Neural progenitor cell (in vitro differentiated cells): ENCODE results near the gene GPR12. TPM values are rescaled to one million over a fixed set of nuclear protein-coding genes. Genes with fewer than 3 reads are reported as not detected.
A peak's percentile ranks its signal among the peaks of the same experiment; 100 is the strongest.

Experiments
- DNase-seq: peaks from one replicate; pipeline ENCODE4 v3.0.0-alpha.2; 2016; ENCODE audit warnings: low spot score
- H2AFZ ChIP-seq: fragments of 200-600 bp; sonication (generic); replicated peaks from 2 replicates; pipeline ENCODE4 v1.6.1; 2016; ENCODE audit warnings: antibody characterized with exemption
- H3F3A ChIP-seq: fragments of 200-600 bp; sonication (generic); 2 replicates; pipeline ENCODE4 v1.6.1; 2016; ENCODE audit warnings: antibody characterized with exemption, low read depth
- H3K27ac ChIP-seq: fragments of 200-600 bp; sonication (generic); 2 replicates; pipeline ENCODE4 v1.5.1; 2016; ENCODE audit warnings: mild to moderate bottlenecking
- H3K27me3 ChIP-seq: fragments of 200-600 bp; sonication (generic); 2 replicates; pipeline ENCODE4 v1.6.1; 2016; ENCODE audit warnings: mild to moderate bottlenecking, moderate library complexity
- H3K36me3 ChIP-seq: fragments of 200-600 bp; sonication (generic); 2 replicates; pipeline ENCODE4 v1.5.1; 2016
- H3K4me1 ChIP-seq: fragments of 200-600 bp; sonication (generic); 2 replicates; pipeline ENCODE4 v1.6.1; 2016; ENCODE audit warnings: mixed run types
- H3K4me2 ChIP-seq: fragments of 200-600 bp; sonication (generic); 2 replicates; pipeline ENCODE4 v1.6.1; 2016
- H3K4me3 ChIP-seq: fragments of 200-600 bp; sonication (generic); 2 replicates; pipeline ENCODE4 v1.5.1; 2016
- H3K79me2 ChIP-seq: fragments of 200-600 bp; sonication (generic); 2 replicates; pipeline ENCODE4 v1.6.1; 2016; ENCODE audit warnings: low read depth
- H3K9ac ChIP-seq: fragments of 200-600 bp; sonication (generic); 2 replicates; pipeline ENCODE4 v1.6.1; 2016
- H3K9me3 ChIP-seq: fragments of 200-600 bp; sonication (generic); 2 replicates; pipeline ENCODE4 v1.5.1; 2016; ENCODE audit warnings: low read depth
- H4K20me1 ChIP-seq: fragments of 200-600 bp; sonication (generic); 2 replicates; pipeline ENCODE4 v1.6.1; 2016; ENCODE audit warnings: low read depth
- H3K27ac Mint-ChIP-seq: 3 replicates; pipeline ENCODE4 v1.8.0; 2021; ENCODE audit warnings: mixed read lengths
- H3K27me3 Mint-ChIP-seq: 2 replicates; pipeline ENCODE4 v1.8.0; 2022; ENCODE audit warnings: low read depth, mild to moderate bottlenecking, inconsistent platforms, moderate library complexity, mixed read lengths; ENCODE audit not compliant: insufficient read depth
- H3K36me3 Mint-ChIP-seq: 3 replicates; pipeline ENCODE4 v1.8.0; 2021; ENCODE audit warnings: mixed read lengths
- H3K4me1 Mint-ChIP-seq: 3 replicates; pipeline ENCODE4 v1.8.0; 2021; ENCODE audit warnings: mixed read lengths
- H3K4me3 Mint-ChIP-seq: 3 replicates; pipeline ENCODE4 v1.8.0; 2021; ENCODE audit warnings: mild to moderate bottlenecking, moderate library complexity, mixed read lengths
- H3K9me3 Mint-ChIP-seq: 3 replicates; pipeline ENCODE4 v1.8.0; 2020; ENCODE audit warnings: mixed read lengths
- CTCF ChIP-seq: fragments of 200-600 bp; sonication (generic); IDR thresholded peaks from 2 replicates; pipeline ENCODE4 v1.5.1; 2017; ENCODE audit warnings: antibody characterized with exemption, mild to moderate bottlenecking
- EZH2 ChIP-seq: fragments of 200-600 bp; sonication (generic); IDR thresholded peaks from 2 replicates; pipeline ENCODE4 v1.6.1; 2017; ENCODE audit warnings: antibody characterized with exemption, mild to moderate bottlenecking, moderate library complexity
- EZH2phosphoT487 ChIP-seq: fragments of 200-600 bp; sonication (generic); IDR thresholded peaks from 2 replicates; pipeline ENCODE4 v1.6.1; 2017; ENCODE audit warnings: antibody characterized with exemption
- total RNA-seq: library from RNA; depleted of rRNA; stranded (reverse); fragments of >200 nt; gene quantifications from 2 replicates; pipeline ENCODE4 v1.2.3, GENCODE V29; 2015; ENCODE audit warnings: low replicate concordance

GPR12 gene
- total RNA-seq, 1 donor from 2014 or later, result not detected

GRCh38 chr13:26760832-26761582 lies 421 bp upstream of the GPR12 start:
- peak overlapping the region; percentile 79 for H3K4me2 ChIP-seq
- no peaks in the 10 kb centered on the region for H3K36me3 ChIP-seq

GRCh38 chr13:26759249-26759906 lies 1.2 kb downstream of the GPR12 start:
- Histone ChIP-seq H3K9me3 (no peaks in the 10 kb centered on the region), H3K36me3 (no peaks in the 10 kb centered on the region), H3F3A (no peaks in the 10 kb centered on the region), H3K4me1 (peaks cover 13% of the 10 kb centered on the region), H3K4me2 (peak overlapping the region; percentile 100), H4K20me1 (peaks cover 19% of the 10 kb centered on the region), H3K27me3 (peaks cover 90% of the 10 kb centered on the region), H3K4me3 (peak overlapping the region; percentile 67), H2AFZ (no peak overlapping the region), H3K79me2 (no peaks in the 10 kb centered on the region), H3K9ac (no peak overlapping the region), H3K27ac (no peak overlapping the region)
- Mint-ChIP-seq H3K36me3 (no peaks in the 10 kb centered on the region), H3K9me3 (peaks cover 10% of the 10 kb centered on the region), H3K27ac (no peak overlapping the region), H3K27me3 (peaks cover 55% of the 10 kb centered on the region), H3K4me1 (peaks cover 7% of the 10 kb centered on the region), H3K4me3 (peak overlapping the region; percentile 84)
- peak; percentile 31 for DNase-seq
- no peak for TF ChIP-seq EZH2
- TF ChIP-seq EZH2phosphoT487, result no peak
- no peak for TF ChIP-seq CTCF

More at GRCh38 chr13:26760832-26761582, 421 bp upstream of the GPR12 start:
- Mint-ChIP-seq H3K4me3 (peak overlapping the region; percentile 79), H3K27ac (no peak overlapping the region), H3K36me3 (no peaks in the 10 kb centered on the region), H3K9me3 (peaks cover 10% of the 10 kb centered on the region), H3K27me3 (peaks cover 58% of the 10 kb centered on the region), H3K4me1 (peaks cover 7% of the 10 kb centered on the region)
- no peak for TF ChIP-seq CTCF
- peak; percentile 46 for TF ChIP-seq EZH2
- no peak for TF ChIP-seq EZH2phosphoT487
- H3K4me3 ChIP-seq, result peak overlapping the region; percentile 51
- H3K9ac ChIP-seq, result no peak overlapping the region
- peaks cover 98% of the 10 kb centered on the region for H3K27me3 ChIP-seq
- no peaks in the 10 kb centered on the region for H3K79me2 ChIP-seq
- no peak overlapping the region for H3K27ac ChIP-seq
- no peaks in the 10 kb centered on the region for H3F3A ChIP-seq
- peaks cover 19% of the 10 kb centered on the region for H4K20me1 ChIP-seq
- H3K9me3 ChIP-seq, result no peaks in the 10 kb centered on the region
- DNase-seq, result peak; percentile 45
- peaks cover 13% of the 10 kb centered on the region for H3K4me1 ChIP-seq
- peak overlapping the region; percentile 45 for H2AFZ ChIP-seq

GRCh38 chr13:26758496-26759157 lies 2.0 kb downstream of the GPR12 start:
- no peaks in the 10 kb centered on the region for H3F3A ChIP-seq
- Mint-ChIP-seq H3K27me3 (peaks cover 55% of the 10 kb centered on the region), H3K9me3 (peaks cover 10% of the 10 kb centered on the region), H3K4me1 (peaks cover 7% of the 10 kb centered on the region), H3K36me3 (no peaks in the 10 kb centered on the region), H3K4me3 (peak overlapping the region; percentile 84), H3K27ac (no peak overlapping the region)
- no peak overlapping the region for H3K4me2 ChIP-seq
- H3K4me1 ChIP-seq, result peaks cover 13% of the 10 kb centered on the region
- no peak for DNase-seq
- no peaks in the 10 kb centered on the region for H3K36me3 ChIP-seq
- no peaks in the 10 kb centered on the region for H3K79me2 ChIP-seq
- H3K27ac ChIP-seq, result no peak overlapping the region
- peaks cover 89% of the 10 kb centered on the region for H3K27me3 ChIP-seq
- no peak overlapping the region for H3K9ac ChIP-seq
- no peaks in the 10 kb centered on the region for H3K9me3 ChIP-seq
- H4K20me1 ChIP-seq, result peaks cover 19% of the 10 kb centered on the region
- no peak overlapping the region for H3K4me3 ChIP-seq
- H2AFZ ChIP-seq, result no peak overlapping the region
- TF ChIP-seq EZH2, result no peak
- no peak for TF ChIP-seq EZH2phosphoT487
- TF ChIP-seq CTCF, result no peak
